Karpas-422 (cell line): ENCODE measurements around the gene RNF220. TPM values are rescaled to one million over a fixed set of nuclear protein-coding genes. Genes with fewer than 3 reads are reported as not detected.

Source experiments
- DNase-seq: peaks from one replicate; pipeline ENCODE4 v3.0.0-alpha.2; 2015
- H2AFZ ChIP-seq: fragments of 200-600 bp; sonication (generic); 2 replicates; pipeline ENCODE4 v1.6.1; 2014; ENCODE audit warnings: antibody characterized with exemption, low read length, mixed read lengths
- H3K27ac ChIP-seq: fragments of 200-600 bp; sonication (generic); 2 replicates; pipeline ENCODE4 v1.5.1; 2014; ENCODE audit warnings: mild to moderate bottlenecking, low read length, moderate library complexity
- H3K27me3 ChIP-seq: fragments of 200-600 bp; sonication (generic); 2 replicates; pipeline ENCODE4 v1.6.1; 2014; ENCODE audit warnings: low read length, mixed read lengths
- H3K36me3 ChIP-seq: fragments of 200-600 bp; sonication (generic); 2 replicates; pipeline ENCODE4 v1.6.1; 2014; ENCODE audit warnings: low read length, mixed read lengths; ENCODE audit not compliant: insufficient read depth
- H3K4me1 ChIP-seq: fragments of 200-600 bp; sonication (generic); 2 replicates; pipeline ENCODE4 v1.6.1; 2014; ENCODE audit warnings: mild to moderate bottlenecking, low read length, mixed read lengths
- H3K4me2 ChIP-seq: fragments of 200-600 bp; sonication (generic); 2 replicates; pipeline ENCODE4 v1.6.1; 2014; ENCODE audit warnings: low read length, low read depth, mild to moderate bottlenecking; ENCODE audit not compliant: poor library complexity, severe bottlenecking
- H3K4me3 ChIP-seq: fragments of 200-600 bp; sonication (generic); 2 replicates; pipeline ENCODE4 v1.5.1; 2014; ENCODE audit warnings: mild to moderate bottlenecking, antibody characterized with exemption, low read length, mixed read lengths
- H3K79me2 ChIP-seq: fragments of 200-600 bp; sonication (generic); 2 replicates; pipeline ENCODE4 v1.6.1; 2014; ENCODE audit warnings: mild to moderate bottlenecking, low read length, mixed read lengths
- H3K9ac ChIP-seq: fragments of 200-600 bp; sonication (generic); 2 replicates; pipeline ENCODE4 v1.6.0; 2014; ENCODE audit warnings: low read length
- H3K9me2 ChIP-seq: fragments of 200-600 bp; sonication (generic), shearing (Covaris generic); replicated peaks from 2 replicates; pipeline ENCODE4 v1.6.0; 2014; ENCODE audit warnings: mild to moderate bottlenecking, low read length, moderate library complexity; ENCODE audit not compliant: insufficient read depth
- H3K9me3 ChIP-seq: fragments of 300-700, 200-600 bp; sonication (generic); 2 replicates; pipeline ENCODE4 v1.6.1; 2014; ENCODE audit warnings: low read length, mixed read lengths
- H4K20me1 ChIP-seq: fragments of 200-600 bp; sonication (generic); 2 replicates; pipeline ENCODE4 v1.6.1; 2014; ENCODE audit warnings: mild to moderate bottlenecking, antibody characterized with exemption, low read length, low read depth; ENCODE audit not compliant: insufficient read depth
- total RNA-seq: library from RNA; depleted of rRNA; stranded (reverse); fragments of >200 nt; shearing (Covaris generic); gene quantifications from 2 replicates; pipeline ENCODE4 v1.2.3, GENCODE V29; 2014; ENCODE audit warnings: low replicate concordance

Gene RNF220
- total RNA-seq, 1 experiment from 2014 or later = 73.6 TPM

DNA sequence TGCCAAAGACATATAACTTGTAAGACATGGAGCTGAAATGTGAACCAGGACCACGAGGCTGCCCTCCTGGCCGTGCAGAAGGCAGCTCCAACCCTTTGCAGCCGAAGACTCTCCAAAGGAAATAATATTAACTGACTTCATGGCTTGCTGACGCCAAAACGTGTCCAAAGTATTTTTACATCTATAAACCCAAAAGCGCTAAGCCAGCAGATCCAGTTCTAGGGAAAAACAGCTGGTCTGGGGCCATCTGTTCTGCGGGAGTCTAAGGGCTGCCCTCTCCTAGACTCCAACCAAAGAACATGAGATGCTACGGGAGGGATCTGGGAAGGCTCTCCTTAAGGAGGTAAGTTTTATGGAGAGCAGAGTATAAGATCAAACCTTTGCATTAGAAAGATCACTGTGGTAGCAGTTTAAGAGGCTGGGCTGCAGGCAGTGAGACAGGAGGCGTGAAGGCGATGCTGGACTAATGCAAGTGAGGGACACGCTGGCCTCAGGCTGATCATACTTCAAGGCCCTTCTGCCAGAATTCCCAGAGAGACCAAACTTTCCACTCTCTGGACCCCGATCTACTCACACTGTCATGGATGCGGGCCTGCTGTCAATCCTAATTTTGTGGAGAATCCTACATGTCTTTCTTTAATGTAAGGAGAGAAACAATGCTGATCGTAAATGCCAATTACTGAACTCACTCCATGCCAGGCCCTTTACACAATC lies 268.1 kb downstream of the RNF220 start:
- Histone ChIP-seq H3K27me3 (no peaks in the 10 kb centered on the region), H3K79me2 (peaks cover 9% of the 10 kb centered on the region; the same call in 1 of the 2 replicates), H3K4me3 (peak overlapping the region; percentile 82), H3K4me1 (peaks cover 56% of the 10 kb centered on the region), H2AFZ (no peak overlapping the region), H3K9me2 (no peaks in the 10 kb centered on the region), H3K9ac (peak overlapping the region; percentile 85), H3K4me2 (peak overlapping the region; percentile 91), H4K20me1 (peaks cover 9% of the 10 kb centered on the region; the same call in 1 of the 2 replicates), H3K9me3 (no peaks in the 10 kb centered on the region), H3K36me3 (no peaks in the 10 kb centered on the region), H3K27ac (no peak overlapping the region)
- no peak for DNase-seq

DNA sequence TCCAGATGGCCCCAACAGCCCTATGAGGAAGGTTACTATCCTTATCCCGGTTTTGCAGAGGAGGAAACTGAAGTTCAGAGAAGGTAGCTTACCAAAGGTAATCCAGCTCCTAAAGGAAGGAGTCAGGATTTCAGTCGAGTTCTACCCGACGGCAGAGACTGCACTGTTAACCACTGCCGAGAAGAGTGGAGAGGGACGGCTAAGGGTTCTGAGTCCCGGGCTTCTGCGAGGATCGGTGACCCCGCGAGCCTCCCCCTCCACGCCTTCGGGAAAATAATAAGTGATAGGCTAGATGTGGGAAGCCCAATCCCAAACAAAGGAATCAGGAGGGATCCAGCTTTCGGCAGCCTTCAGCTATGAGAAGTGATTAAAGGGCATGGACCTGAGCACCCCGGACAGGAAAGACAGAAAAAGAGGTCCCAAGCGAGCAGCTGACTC lies 268.6 kb downstream of the RNF220 start:
- Histone ChIP-seq H3K4me1 (peaks cover 61% of the 10 kb centered on the region), H4K20me1 (peaks cover 9% of the 10 kb centered on the region; the same call in 1 of the 2 replicates), H3K4me3 (peak overlapping the region; percentile 82), H3K36me3 (no peaks in the 10 kb centered on the region), H3K79me2 (peaks cover 11% of the 10 kb centered on the region; the same call in 1 of the 2 replicates), H3K9ac (peak overlapping the region; percentile 85), H3K27ac (no peak overlapping the region), H3K4me2 (peak overlapping the region; percentile 91), H3K27me3 (no peaks in the 10 kb centered on the region), H2AFZ (no peak overlapping the region), H3K9me3 (no peaks in the 10 kb centered on the region), H3K9me2 (no peaks in the 10 kb centered on the region)
- no peak for DNase-seq

DNA sequence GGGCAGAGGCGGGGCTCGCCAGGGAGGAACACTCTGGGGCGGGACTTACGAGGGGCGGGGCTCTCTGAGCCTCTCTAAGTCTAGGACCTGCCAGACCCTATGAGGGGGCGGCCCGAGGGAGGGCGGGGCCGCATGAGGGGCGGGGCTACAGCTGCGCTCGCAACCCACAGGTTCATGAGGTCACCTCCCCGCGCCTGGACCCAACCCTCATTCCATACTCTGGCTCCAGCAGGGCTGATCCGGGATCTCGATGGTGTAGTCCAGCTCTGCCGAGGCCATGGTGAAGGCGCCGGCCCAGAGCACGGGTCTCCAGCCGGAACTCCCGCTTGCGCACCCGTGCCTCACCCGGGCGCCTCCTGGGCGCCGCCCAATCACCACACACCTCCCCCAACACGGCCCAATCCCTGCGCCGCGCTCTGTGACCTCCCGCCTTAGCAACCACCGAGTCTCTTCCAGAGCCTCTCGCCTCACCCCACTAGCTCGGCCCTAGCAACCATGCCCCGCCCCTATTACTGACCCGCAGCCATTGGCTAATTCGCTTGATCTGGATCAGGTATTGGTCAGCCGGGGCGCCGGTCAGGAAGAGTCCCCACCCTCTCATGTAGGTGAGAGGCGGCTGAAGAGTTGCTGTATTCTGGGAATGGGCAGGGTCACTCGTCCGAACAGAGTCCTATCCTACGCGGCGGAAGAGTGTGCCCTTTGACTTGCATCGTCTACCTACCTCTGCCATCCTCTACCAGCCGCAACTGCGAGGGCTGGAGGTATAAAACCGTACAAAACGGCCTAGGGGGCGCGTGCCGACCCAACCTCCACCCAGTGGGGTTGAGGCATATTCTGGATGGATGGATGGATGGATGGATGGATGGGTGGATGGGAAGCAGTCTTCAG lies 269.3 kb downstream of the RNF220 start, which contains the start of the genes ARMH1 and TMEM53:
Gene ARMH1 (plus strand): TSS at position 602 of the 888 bp plus-strand sequence. CDS start 14,984 bp downstream, outside the sequence.
Gene TMEM53 (minus strand): TSS at position 369 of the 888 bp plus-strand sequence. CDS start 90 bp downstream, at position 279.
- H2AFZ ChIP-seq = no peak within 1 kb of the TSS; the same call in 1 of the 2 replicates
- H3K4me1 ChIP-seq = peaks cover 63% of the 10 kb centered on the region
- peaks cover 9% of the 10 kb centered on the region; the same call in 1 of the 2 replicates for H4K20me1 ChIP-seq
- H3K9me3 ChIP-seq = no peaks in the 10 kb centered on the region
- no peaks in the 10 kb centered on the region for H3K9me2 ChIP-seq
- peak within 1 kb of the TSS; percentile 91 for H3K4me2 ChIP-seq
- no peaks in the 10 kb centered on the region for H3K27me3 ChIP-seq
- peak within 1 kb of the TSS; percentile 82 for H3K4me3 ChIP-seq
- DNase-seq = peak; percentile 100
- H3K9ac ChIP-seq = peak within 1 kb of the TSS; percentile 85
- H3K79me2 ChIP-seq = peaks cover 11% of the 10 kb centered on the region; the same call in 1 of the 2 replicates
- peak within 1 kb of the TSS; percentile 93 for H3K27ac ChIP-seq
- 0 out of 2 replicates have a peak, but pooled peaks cover under 1% of the 10 kb centered on the region for H3K36me3 ChIP-seq

DNA sequence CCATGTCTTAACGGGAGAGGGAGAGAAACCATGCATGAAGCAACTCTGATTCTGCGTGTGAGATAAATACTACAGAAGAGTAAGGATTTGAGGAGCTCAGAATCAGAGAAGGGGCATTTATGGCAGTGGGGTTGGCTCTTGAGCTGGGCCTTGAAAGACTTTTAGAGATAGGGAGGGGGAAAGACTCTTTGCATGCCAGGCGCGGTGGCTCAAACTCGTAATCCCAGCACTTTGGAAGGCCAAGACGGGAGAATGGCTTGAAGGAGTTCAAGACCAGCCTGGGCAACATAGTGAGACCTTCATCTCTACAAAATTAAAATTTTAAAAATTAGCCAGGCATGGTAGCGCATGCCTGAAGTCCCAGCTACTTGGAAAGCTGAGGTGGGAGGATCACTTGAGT lies 270.1 kb downstream of the RNF220 start:
- Histone ChIP-seq H3K4me1 (peaks cover 63% of the 10 kb centered on the region), H3K9me2 (no peaks in the 10 kb centered on the region), H3K27me3 (no peaks in the 10 kb centered on the region), H4K20me1 (peaks cover 9% of the 10 kb centered on the region; the same call in 1 of the 2 replicates), H3K4me2 (peak overlapping the region; percentile 91), H3K4me3 (peak overlapping the region; percentile 82), H2AFZ (no peak overlapping the region), H3K9ac (peak overlapping the region; percentile 85), H3K79me2 (peaks cover 11% of the 10 kb centered on the region; the same call in 1 of the 2 replicates), H3K9me3 (no peaks in the 10 kb centered on the region), H3K36me3 (0 out of 2 replicates have a peak, but pooled peaks cover 4% of the 10 kb centered on the region), H3K27ac (peak overlapping the region; percentile 93)
- DNase-seq = no peak

DNA sequence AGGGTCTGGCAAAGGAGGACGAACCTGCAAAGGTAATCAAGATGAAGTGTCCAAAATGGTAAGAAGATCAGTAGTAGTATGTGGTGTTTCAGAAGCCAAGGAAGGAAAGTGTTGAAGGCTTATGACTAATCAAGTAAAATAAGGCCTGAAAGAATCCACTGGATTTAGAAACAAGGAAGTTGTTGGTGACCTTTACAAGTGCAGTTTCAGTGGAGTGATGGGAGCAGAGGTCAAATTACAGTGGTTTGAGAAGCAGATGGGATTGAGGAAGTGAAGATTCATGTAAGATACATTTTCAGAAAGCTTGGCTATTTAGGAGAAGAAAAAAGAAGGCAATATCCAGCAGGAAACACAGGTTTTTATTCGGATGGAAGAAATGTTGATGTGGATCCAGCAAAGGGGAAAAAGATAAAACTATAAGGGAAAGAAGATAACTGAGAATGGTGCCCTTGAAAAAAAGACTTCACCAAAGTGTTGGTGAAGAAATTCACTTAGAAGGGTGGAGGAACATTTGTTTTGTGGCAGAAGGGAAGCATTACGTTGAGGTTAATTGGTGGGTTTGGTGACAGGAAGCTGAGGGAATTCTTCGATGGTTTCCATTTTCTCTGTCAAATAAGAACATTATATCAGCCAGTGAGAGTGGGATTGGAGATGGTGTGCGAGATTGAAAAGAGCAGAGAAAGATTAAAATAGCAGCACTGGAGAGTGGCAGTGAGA lies 271.6 kb downstream of the RNF220 start:
- peak; percentile 87 for DNase-seq
- H3K4me1 ChIP-seq = peaks cover 65% of the 10 kb centered on the region

DNA sequence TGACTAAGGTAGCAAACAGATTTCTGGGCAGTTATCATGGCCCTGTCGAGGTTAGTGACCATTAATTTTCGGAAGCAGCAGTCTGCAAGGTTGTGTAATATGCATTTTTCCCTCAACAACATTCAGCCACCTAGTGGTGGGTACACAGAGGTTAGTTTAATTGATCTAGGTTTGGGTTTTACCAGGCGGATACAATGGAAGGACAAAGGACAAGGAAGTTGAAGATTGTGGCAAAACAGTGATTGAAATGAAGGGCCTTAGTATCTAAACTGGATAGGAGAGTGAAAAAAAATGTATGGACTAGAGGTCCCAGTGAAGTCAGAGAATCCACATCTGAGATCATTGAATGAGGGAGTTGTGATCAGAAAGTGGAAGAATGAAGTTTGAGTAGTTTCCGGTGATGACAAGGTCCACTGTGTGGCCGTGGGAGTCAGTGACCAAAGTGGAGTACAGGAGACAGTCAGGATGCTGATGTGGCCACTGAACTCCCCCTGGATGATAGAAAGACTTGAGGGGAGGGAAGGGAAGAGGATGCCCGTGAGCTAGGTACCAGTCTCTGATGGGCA lies 272.2 kb downstream of the RNF220 start:
- peaks cover 68% of the 10 kb centered on the region for H3K4me1 ChIP-seq
- H2AFZ ChIP-seq = no peak overlapping the region
- DNase-seq = peak; percentile 85
- H3K27me3 ChIP-seq = no peaks in the 10 kb centered on the region
- peak overlapping the region; percentile 91 for H3K4me2 ChIP-seq
- peak overlapping the region; percentile 67; the same call in 1 of the 2 replicates for H3K9ac ChIP-seq
- H3K9me3 ChIP-seq = no peaks in the 10 kb centered on the region
- H3K79me2 ChIP-seq = peaks cover 11% of the 10 kb centered on the region; the same call in 1 of the 2 replicates
- peaks cover 9% of the 10 kb centered on the region; the same call in 1 of the 2 replicates for H4K20me1 ChIP-seq
- peak overlapping the region; percentile 82 for H3K4me3 ChIP-seq
- no peaks in the 10 kb centered on the region for H3K9me2 ChIP-seq
- H3K36me3 ChIP-seq = 0 out of 2 replicates have a peak, but pooled peaks cover 4% of the 10 kb centered on the region
- H3K27ac ChIP-seq = peak overlapping the region; percentile 93

More for the DNA sequence above, 271.6 kb downstream of the RNF220 start:
- H3K36me3 ChIP-seq = 0 out of 2 replicates have a peak, but pooled peaks cover 4% of the 10 kb centered on the region
- H3K9me3 ChIP-seq = no peaks in the 10 kb centered on the region
- peaks cover 9% of the 10 kb centered on the region; the same call in 1 of the 2 replicates for H4K20me1 ChIP-seq
- no peaks in the 10 kb centered on the region for H3K27me3 ChIP-seq
- H3K9ac ChIP-seq = peak overlapping the region; percentile 67
- peak overlapping the region; percentile 91 for H3K4me2 ChIP-seq
- H3K79me2 ChIP-seq = peaks cover 11% of the 10 kb centered on the region; the same call in 1 of the 2 replicates
- no peaks in the 10 kb centered on the region for H3K9me2 ChIP-seq
- peak overlapping the region; percentile 82 for H3K4me3 ChIP-seq
- no peak overlapping the region for H2AFZ ChIP-seq
- peak overlapping the region; percentile 93 for H3K27ac ChIP-seq

DNA sequence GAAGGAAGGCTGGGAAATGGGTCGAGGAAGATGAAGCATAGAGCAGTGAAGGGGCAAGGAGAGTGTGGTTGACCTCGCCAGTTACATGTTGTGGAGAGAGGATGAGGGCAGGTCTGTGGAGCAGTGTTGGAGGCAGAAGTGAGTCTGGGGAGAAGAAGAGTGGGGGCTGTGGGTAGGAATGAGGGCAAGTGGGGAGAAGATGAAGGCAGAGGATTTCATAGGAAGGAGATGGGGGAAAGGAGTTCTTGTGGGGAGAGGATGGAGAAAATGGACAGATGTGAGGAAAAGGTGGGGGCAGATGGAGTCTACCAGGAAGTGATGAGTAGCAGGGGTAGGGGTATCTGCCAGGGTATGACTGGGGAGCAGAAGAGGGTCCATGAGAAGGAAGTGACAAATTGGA lies 273.1 kb downstream of the RNF220 start:
- H3K4me1 ChIP-seq = peaks cover 61% of the 10 kb centered on the region
- peaks cover 6% of the 10 kb centered on the region; the same call in 1 of the 2 replicates for H4K20me1 ChIP-seq
- H3K36me3 ChIP-seq = 0 out of 2 replicates have a peak, but pooled peaks cover 4% of the 10 kb centered on the region
- H2AFZ ChIP-seq = no peak overlapping the region
- no peaks in the 10 kb centered on the region for H3K9me3 ChIP-seq
- peak overlapping the region; percentile 67 for H3K9ac ChIP-seq
- DNase-seq = no peak
- no peak overlapping the region for H3K4me3 ChIP-seq
- no peaks in the 10 kb centered on the region for H3K27me3 ChIP-seq
- peaks cover 9% of the 10 kb centered on the region; the same call in 1 of the 2 replicates for H3K79me2 ChIP-seq
- H3K9me2 ChIP-seq = no peaks in the 10 kb centered on the region
- peak overlapping the region; percentile 93 for H3K27ac ChIP-seq
- H3K4me2 ChIP-seq = peak overlapping the region; percentile 91
